Activated T-cell treated with anti-CD3 and anti-CD28 coated beads for 48 hours (primary cell): Measurements from ENCODE around the gene AKR1D1.
"Not testable (repeated sequence)": the region's sequence is repeated elsewhere in the genome, so short reads cannot be mapped to it uniquely, and the experiment has no call there.

ENCODE experiments used
- DNase-seq: peaks from one replicate; pipeline ENCODE4 v3.0.0-alpha.2; 2020; ENCODE audit warnings: low read depth

The AKR1D1 gene

DNA sequence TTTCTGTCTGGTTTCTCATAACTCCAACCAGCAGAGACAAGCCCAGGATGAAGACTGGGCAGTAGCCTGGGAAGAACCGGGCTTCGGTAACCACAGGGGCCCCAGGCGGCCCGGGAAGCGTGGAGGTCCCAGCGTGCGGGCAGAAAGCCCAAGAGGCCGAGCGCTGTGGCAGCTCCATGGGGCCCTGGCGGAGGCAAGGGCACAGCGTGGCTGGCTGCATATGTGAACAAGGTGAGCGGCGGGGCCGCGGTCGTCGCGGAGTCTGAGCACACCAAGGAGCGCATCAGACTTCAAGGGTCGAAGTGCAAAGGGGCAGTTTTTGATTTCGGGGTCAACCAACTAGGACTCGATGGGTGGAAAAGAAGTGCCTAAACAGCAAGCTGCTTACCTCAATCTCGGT is 45.9 kb downstream of the AKR1D1 start:
- DNase-seq = no peak

DNA sequence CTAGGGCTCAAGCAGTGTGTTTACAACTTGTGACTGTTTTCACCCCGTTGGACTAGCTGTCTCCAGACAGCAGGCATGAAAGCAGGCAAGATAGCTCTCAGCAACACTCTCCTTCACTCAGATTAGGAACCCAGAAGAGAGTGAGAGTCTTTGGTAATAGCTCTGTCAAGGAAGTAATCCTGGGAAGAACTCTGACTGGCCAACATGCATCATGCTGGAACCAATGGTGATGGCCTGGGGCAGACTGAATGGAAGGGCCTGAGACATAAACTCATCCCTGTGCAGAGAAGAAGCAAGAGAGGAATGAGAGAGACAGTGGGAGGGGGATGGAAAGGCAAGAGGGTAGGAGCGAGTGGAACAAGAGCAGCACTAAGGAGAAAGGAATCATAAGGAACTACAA is 48.9 kb downstream of the AKR1D1 start:
- DNase-seq = no peak

DNA sequence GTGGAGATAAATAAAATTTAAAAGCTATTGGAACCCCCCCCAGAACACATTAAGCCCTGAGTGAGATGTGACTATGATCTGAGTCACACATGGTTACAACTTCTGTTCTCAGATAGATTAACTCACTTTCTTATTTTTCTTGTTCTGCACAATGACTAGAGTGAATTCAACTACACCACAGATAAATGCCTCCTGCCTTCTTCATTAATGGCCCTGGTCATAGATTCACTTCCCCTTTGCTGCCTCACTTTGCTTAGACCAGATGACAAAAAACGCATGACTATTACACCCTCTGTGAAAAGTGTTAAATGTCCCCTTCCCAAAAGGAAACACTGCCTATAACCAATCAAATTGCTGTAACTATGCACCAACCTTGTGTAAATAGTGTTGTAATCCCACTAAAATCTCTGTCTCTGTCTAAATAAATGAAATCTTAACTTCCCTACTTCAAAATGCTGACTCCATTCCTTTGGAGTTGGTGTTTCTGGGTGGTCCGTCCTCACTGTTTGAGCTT is 49.4 kb downstream of the AKR1D1 start:
- no peak for DNase-seq

DNA sequence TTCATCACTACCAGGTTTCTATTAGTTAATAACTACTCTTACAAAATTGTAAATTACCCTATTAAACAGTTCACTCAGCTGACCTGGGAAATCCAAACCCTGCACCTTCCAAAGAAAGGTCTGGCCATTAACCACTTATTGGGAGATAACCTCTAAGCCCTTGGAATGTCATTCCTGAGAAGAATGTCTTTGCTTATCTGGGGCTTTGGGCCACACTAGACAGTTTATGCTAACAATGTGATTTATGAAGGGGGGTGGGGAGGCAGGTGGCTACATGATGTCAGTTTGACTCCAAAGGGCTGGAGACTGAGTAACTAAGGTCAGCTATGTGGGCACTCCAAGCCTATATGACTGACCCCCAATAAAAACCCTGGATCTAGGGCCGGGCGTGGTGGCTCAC is 50.7 kb downstream of the AKR1D1 start:
- DNase-seq = no peak

DNA sequence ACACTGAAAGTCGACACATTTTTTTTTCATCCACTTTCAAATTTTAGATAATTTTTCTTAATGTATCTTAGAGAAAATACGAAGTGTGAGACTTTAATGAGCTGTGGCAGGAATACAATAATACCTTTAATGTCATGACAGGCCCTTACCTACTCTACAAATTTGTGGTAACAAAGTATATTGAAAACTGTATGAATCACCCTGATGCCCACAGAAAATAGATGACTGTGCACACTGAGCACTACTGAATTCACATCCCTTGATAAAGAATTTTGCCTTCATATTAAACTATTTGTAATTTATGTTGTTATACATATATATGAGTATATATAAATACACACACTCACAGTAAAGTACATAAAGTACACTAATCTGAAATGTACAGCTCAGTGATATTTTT is 51.7 kb downstream of the AKR1D1 start:
- no peak for DNase-seq

DNA sequence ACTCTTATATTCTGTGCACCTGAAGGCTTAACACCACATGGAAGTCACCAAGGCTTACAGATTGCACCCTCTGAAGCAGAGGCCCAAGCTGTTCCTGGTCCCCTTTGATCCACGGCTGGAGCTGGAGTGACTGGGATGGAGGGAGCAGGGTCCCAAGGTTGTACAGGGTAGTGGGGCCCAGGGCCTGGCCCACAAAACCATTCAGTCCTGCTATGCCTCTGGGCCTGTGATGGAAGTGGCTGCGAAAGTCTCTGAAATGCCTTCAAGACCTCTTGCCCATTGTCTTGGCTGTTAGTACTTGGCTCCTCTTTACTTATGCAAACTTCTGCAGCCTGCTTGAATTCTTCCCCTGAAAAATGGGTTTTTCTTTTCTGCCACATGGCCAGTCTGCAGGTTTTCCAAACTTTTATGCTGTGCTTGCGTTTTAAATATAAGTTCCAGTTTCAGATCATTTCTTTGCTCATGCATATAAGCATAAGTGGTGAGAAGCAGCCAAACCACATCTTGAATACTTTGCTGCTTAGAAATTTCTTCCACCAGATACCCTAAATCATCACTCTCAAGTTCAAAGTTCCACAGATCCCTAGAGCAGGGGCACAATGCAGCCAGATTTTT is 53.4 kb downstream of the AKR1D1 start:
- DNase-seq = no peak

DNA sequence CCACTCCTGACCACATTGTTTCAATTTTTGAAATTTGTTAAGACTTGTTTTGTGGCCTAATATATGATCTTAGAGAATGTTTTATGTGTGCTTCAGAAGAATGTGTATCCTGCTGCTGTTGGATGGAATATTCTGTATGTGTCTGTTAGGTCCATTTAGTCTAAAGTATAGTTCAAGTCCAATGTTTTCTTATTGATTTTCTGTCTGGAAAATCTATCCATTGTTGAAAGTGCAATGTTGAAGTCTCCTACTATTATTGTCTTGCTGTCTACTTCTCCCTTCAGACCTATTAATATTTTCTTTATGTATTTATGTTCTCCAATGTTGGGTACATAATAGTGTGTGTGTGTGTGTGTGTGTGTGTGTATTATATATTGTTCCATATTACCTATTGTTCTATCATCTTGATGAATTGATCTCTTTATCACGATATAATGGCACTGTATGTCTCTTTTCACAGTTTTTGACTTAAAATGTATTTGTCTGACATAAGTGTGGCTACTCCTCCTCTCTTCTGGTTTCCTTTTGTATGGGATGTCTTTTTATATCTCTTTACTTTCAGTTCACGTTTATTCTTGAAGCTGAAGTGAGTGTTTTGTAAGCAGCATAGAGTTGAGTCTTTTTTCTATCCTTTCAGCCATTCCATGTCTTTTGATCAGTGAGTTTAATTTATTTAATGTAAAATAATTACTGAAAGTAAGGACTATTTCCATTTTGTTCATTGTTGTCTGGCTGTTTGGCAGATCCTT is 61.3 kb downstream of the AKR1D1 start:
- no peak for DNase-seq

DNA sequence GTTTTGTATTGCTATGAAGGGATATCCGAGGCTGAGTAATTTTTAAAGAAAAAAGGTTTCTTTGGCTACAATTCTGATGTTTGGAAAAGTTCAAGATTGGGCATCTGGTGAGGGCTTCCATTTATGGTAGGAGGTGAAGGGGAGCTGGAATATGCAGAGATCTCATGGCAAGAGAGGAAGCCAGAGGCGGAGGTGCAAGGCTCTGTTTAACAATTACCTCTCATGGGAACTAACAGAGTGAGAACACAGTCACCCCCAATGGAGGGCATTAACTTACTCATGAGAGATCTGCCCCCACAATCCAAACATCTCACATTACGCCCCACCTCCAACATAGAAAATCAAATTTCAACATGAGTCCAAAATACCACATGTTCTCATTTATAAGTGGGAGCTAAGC is 62.0 kb downstream of the AKR1D1 start:
- DNase-seq = no peak

DNA sequence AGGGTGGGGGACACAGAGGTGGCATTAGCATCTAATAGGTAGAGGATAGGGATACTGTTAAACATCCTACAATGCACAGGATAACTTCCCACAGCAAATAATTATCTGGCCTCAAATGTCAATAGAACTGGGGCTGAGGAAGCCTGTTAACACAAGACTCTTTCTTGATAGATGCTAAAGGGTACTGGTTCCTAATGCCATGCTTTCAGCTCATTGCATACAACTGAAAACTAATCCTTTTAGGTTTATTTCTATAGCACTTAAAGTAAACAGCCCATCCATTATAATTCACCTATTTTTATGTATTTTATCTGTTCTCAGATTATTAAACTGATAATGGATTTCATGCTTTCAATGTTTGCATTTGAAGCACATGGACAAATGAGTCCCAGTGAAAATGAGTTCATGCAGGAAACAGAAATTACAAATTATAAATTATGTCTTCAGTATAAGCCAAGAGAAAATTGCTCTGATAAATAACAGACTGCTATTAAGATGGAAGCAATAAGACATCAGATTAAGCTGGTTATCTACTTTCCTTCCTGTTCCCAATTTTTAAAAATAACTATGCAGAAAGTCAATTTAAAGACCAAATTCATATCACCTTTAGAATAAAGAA is 66.4 kb downstream of the AKR1D1 start:
- DNase-seq = no peak

DNA sequence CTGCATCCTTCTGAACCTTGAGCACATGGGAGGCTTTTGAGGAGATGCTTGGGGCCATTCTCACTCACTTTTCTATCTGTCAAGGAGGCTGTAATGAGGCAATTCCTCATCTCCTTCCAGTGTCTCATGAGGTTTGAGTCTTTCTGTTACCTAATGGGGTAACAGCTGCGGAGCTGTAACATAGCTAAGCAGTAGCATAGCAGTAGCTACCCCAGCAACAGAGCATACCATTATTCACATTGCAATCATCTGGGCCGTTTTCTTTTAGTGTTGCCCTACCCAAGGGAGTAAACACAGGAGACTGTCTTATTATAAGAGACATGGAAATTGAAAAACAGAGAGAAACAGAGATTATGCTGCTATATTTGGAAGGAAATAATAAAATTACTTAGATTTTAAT is 68.7 kb downstream of the AKR1D1 start:
- no peak for DNase-seq

DNA sequence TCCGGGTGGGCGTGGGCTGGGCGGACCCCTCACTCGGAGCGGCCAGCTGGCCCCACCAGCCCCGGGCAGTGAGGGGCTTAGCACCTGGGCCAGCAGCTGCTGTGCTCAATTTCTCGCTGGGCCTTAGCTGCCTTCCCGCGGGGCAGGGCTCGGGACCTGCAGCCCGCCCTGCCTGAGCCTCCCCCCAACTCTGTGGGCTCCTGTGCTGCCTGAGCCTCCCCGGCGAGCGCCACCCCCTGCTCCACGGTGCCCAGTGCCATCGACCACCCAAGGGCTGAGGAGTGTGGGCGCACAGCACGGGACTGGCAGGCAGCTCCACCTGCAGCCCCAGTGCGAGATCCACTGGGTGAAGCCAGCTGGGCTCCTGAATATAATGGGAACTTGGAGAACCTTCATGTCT is 70.0 kb downstream of the AKR1D1 start:
- not testable (repeated sequence) for DNase-seq

DNA sequence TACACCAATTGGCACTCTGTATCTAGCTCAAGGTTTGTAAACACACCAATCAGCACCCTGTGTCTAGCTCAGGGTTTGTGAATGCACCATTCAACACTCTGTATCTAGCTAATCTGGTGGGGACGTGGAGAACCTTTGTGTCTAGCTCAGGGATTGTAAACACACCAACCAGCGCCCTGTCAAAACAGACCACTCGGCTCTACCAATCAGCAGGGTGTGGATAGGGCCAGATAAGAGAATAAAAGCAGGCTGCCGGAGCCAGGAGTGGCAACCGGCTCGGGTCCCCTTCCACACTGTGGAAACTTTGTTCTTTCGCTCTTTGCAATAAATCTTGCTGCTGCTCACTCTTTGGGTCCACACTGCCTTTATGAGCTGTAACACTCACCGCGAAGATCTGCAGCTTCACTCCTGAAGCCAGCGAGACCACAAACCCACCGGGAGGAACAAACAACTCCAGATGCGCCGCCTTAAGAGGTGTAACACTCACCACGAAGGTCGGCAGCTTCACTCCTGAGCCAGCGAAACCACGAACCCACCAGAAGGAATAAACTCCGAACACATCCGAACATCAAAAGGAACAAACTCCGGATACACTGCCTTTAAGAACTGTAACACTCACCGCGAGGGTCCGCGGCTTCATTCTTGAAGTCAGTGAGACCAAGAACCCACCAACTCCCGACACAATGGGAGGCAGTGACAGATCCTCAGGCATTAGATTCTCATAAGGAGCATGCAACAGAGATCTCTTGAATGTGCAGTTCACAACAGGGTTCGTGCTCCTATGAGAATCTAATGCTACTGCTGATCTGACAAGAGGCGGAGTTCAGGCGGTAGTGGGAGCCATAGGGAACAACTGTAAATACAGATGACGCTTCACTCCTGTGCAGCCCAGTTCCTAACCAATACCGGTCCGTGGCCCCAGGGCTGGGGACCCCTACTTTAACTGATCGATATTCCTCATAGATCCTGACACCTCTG is 70.8 kb downstream of the AKR1D1 start:
- DNase-seq = not testable (repeated sequence)

DNA sequence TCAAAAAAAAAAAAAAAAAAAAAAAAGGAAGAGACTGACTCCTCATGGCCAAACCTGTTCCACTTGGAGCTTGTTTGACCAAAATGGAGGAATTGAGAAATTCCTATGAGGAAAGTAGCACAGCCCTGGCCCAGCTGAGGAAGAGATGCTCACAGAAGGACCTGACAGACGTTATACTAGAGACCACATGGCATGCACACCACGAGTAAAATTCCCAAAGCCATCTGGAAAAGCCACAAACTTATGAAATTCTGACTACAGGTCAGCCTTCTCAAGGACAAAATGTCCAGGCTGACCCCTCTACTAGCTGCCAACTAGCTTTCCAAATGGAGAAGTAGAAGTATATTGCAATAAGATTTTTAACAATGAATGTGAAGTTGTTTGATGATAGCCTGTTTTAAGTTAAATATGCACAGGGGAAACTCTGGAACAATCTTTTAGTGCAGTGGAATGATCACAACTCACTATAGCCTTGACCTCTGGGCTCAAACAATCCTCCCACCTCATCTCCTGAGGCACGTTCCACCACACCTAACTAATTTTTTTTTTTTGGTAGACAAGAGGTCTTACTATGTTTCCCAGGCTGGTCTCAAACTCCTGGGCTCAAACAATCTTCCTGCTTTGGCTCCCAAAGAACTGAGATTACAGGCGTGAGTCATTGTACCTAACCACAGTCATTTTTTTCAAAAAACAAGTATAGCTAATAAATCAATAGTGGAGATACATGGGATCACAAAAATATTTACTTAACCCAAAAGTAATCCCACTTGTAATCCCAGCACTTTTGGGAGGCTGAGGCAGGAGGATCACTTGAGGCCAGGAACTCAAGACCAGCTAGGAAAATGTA is 75.7 kb downstream of the AKR1D1 start:
- DNase-seq = no peak

DNA sequence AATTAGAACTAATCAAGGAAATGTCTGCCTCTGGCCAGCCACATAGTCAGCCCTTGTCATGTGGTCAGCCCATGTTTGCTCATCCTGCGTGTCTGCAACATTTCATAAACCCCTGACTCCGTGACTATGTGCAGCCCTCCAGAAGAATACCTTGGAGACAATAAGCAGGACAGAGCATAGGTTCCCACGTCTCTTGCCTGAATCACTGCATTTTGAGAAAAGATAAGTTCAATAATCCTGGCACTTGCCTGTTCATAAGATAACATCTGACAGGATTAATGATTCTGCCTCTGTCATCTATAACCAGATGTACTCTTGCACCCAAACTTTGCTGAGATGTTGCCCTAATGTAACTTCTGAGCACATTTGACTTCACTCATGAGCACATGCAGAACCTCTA is 78.4 kb downstream of the AKR1D1 start:
- no peak for DNase-seq

DNA sequence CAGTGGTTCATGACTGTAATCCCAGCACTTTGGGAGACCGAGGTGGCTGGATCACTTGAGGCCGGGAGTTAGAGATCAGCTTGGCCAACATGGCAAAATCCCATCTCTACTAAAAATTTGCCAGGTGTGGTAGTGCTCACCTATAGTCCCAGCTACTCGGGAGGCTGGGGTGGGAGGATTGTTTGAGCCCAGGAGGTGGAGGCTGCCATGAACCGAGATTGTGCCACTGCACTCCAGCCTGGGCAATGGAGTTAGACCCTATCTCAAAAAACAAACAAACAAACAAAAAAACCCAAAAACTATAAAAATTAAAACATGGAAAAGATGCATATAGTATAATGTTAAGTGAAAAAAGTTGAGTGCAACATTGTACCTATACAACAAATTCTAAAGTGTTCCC is 81.4 kb downstream of the AKR1D1 start:
- no peak for DNase-seq

DNA sequence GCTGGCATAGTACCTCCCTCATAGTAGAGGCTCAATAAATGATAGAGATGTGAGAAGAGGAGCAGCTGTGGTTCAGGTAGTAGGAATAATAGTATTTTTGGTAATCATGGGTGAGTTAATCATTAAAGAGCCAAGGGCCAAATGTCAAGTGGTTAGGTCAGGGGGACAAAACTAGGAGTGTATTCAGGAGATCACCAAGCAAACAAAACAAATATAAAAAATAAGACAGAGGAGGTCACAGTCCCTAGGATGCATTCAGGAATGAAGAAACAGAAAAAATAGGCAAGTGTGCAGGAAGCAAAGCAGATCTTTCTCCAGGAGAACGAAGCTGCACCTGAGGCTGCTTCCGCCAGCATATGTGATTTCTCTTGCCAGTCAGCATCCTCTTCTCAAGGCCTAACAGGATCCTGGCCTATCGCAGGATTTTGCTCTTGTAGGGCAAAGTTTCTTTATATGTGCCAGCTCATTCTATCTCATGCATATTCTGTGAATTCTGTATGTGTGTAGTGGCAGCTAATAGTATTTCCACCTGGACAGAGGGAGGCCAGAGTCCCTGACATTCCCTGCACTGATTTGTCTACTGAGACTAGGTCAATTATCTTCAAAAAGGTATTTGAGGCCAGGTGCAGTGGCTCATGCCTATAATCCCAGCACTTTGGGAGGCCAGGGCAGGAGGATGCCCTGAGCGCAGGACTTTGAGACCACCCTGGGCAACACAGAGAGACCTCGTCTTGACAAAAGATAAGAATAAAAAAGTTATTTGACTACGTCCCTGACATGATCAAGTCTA is 82.7 kb downstream of the AKR1D1 start:
- DNase-seq = no peak

DNA sequence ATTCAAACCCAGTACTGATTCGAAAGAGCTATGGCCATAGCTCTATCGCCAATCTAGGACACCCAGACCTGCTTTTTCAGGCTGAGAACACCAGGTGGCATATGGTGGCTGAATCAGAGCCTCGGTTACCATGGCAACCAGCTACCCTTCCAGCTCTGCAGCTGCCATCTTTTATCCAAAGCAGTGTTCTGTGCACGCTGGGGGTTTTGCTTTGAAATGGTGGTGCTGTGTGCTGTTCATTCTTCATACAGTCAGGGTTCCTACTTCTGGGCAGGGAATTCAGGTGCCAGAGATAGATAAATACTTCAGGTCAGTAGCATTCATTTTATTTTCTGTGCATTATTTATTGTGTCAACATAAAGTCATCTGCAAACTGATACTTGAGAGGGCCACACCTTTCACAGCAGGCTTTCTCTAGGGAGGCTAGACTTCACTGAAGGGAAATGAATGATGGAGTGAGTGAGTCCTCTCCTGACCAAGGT is 85.4 kb downstream of the AKR1D1 start:
- DNase-seq = peak; percentile 46

DNA sequence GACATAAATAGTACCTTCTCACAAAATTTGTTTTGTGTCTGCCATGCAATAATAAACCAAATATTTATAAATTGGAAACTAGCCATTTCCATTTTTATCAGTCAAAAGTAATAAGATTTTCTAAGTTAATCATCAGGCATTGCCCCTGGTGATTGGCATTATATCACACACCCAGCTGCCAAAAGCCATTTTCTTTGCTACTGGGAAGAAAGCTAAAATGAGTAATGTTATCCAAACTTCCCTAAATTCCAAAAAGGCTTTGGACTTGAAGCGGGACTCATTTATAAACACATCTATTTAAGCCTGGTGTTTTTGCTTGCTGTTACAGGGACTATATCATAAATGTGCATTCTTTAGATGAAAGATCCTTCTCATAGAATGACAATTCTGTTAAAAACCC is 86.0 kb downstream of the AKR1D1 start:
- no peak for DNase-seq

DNA sequence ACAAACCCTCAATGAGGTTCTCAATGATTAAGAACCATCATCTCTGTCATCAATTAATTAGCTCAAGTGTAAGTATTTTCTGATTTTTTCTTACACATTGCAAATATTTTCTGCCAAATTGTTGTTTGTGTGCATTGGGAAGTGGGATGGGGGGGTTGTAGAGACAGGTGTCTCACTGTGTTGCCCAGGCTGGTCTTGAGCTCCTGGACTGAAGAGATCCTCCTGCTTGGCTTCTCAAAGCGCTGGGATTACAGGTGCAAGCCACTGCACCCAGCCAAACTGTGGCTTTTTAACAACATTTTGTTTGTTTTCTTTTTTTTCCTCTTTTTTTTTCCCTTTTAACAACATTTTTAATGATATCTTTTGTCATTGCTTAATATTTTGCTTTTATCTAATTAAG is 87.5 kb downstream of the AKR1D1 start:
- no peak for DNase-seq

DNA sequence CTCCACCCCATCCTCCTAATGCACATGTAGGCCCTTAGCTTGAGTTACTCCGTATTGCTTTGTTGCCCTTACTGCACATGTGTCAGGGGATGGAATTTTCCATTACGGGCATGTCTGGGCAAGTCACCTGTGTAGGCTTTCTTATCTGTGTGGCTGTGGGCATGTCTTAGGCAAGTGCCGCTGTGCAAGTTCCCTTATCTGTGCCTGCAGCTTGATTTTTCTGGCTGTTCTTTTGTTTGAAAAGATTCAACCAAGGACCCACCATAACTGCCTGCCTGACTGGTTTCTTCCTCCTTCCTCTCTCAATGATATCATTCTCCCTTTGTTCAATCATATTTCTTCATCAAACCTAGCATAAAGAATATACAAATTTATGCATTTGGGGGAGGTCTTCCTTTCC is 88.5 kb downstream of the AKR1D1 start:
- DNase-seq = no peak
